OCI-LY1 (cell line): ENCODE measurements around the gene RNF141.

Source experiments
- CTCF ChIP-seq: fragments of 200-600 bp; sonication (generic), shearing (Covaris generic); IDR thresholded peaks from 2 replicates; pipeline ENCODE4 v1.5.1; 2017; ENCODE audit warnings: mild to moderate bottlenecking, antibody characterized with exemption, low read length, moderate library complexity, mixed read lengths
- EZH2 ChIP-seq: fragments of 200-600 bp; sonication (generic), shearing (Covaris generic); IDR thresholded peaks from 2 replicates; pipeline ENCODE4 v1.8.0; 2017; ENCODE audit warnings: borderline replicate concordance, mixed run types, mild to moderate bottlenecking, antibody characterized with exemption, low read length, moderate library complexity, mixed read lengths

GRCh38 chr11:10584071-10584501 lies 43.1 kb upstream of the RNF141 start:
- TF ChIP-seq CTCF (no peak), EZH2 (no peak)
